Measurements from ENCODE around the gene MLPH.

MLPH gene

DNA sequence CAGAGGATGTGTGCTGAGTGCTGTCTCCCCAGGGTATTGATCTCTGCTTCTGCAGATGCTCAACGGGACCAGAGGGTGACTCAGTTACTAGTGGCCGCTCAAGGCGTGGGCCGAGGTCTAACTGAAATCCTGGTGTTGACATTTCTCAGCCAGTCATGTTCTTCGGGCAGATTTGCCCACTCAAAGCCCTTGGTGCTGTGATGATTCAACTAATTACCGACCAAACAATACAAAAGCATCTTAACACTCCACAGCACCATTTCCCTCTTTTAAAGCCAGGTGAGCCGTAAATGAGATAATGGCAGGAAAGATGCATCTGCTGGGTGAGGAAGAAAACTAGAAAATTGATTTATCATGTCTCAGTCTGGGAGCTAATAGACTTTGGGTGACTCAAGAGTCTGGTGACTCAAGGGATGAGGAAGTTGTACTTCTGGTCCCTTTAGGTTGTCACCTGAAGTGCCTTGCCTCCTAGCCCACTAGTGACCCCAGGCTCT, 46.7 kb downstream of the MLPH start:
- H3K27me3 ChIP-seq (ENCODE audit: control insufficient read depth, low read length), result no peaks in the 10 kb centered on the region
- no peak overlapping the region for H3K4me3 ChIP-seq (ENCODE audit: low read length)
- H3K4me1 ChIP-seq (ENCODE audit: control insufficient read depth, low read length), result peaks cover 25% of the 10 kb centered on the region
- no peaks in the 10 kb centered on the region for H4K20me1 ChIP-seq (ENCODE audit: control insufficient read depth, insufficient read depth, low read depth, low read length)
- H3K36me3 ChIP-seq (ENCODE audit: control insufficient read depth, low read length), result no peaks in the 10 kb centered on the region
- no peak overlapping the region for H3K4me2 ChIP-seq (ENCODE audit: low read length)
- TF ChIP-seq EZH2phosphoT487 (IDR thresholded peaks at IDR 0.05; ENCODE audit: borderline replicate concordance, low read length), result no peak
- no peak for TF ChIP-seq CTCF (IDR thresholded peaks at IDR 0.05; ENCODE audit: low read depth, low read length, poor library complexity, severe bottlenecking)
- no peak overlapping the region for H3K27ac ChIP-seq (ENCODE audit: low read depth, low read length)
- no peaks in the 10 kb centered on the region for H3F3A ChIP-seq (ENCODE audit: control insufficient read depth, insufficient read depth)
- no peaks in the 10 kb centered on the region for H3K9me3 ChIP-seq (ENCODE audit: control insufficient read depth, insufficient read depth, low read length)
- H3K79me2 ChIP-seq (ENCODE audit: control insufficient read depth, low read length), result no peaks in the 10 kb centered on the region
- H3K9me2 ChIP-seq (replicated peaks; ENCODE audit: control insufficient read depth, low read length), result no peaks in the 10 kb centered on the region

GRCh38 chr2:237534380-237534779, 47.3 kb downstream of the MLPH start:
- Histone ChIP-seq H3K36me3 (ENCODE audit: control insufficient read depth, low read length) (no peaks in the 10 kb centered on the region), H3K27ac (ENCODE audit: low read depth, low read length) (no peak overlapping the region)
- TF ChIP-seq CTCF (IDR thresholded peaks at IDR 0.05; ENCODE audit: low read depth, low read length, poor library complexity, severe bottlenecking) (no peak), EZH2phosphoT487 (IDR thresholded peaks at IDR 0.05; ENCODE audit: borderline replicate concordance, low read length) (no peak)

DNA sequence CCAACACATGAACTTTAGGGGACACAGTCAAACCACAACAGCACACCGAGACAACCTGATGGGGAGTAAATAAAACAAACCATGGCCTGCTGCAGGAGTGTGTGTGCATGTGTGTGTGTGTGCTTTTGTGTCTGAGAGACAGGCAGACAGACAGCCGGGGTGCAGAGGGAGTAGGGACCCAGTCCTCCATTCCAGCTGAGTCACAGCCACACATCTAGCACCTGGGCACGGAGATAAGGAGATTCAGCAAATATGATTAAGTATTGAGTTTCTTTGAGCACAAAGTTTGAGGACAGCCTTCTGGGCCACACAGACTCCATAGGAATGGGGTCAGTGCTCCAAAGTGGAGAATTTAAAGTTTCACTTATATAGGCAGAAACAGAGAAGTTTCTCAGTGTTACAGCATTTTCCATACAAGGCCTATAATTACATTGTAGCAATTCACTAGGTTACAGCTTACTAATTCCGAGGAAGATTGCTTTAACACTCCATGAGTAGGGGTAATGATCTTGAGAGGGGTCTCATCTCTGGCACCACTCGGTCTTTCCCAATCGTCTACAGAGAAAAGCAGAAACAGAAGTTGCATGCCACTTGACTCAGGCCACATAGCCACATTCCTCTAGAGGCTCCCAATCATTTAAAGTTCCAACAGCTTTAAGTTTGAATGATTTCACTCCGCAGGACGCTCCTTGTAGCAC, 48.5 kb downstream of the MLPH start:
- Histone ChIP-seq H3K4me1 (ENCODE audit: control insufficient read depth, low read length) (peaks cover 9% of the 10 kb centered on the region), H4K20me1 (ENCODE audit: control insufficient read depth, insufficient read depth, low read depth, low read length) (no peaks in the 10 kb centered on the region), H3K4me3 (ENCODE audit: low read length) (no peak overlapping the region), H3K4me2 (ENCODE audit: low read length) (no peak overlapping the region), H3K27ac (ENCODE audit: low read depth, low read length) (no peak overlapping the region), H3K27me3 (ENCODE audit: control insufficient read depth, low read length) (no peaks in the 10 kb centered on the region), H3F3A (ENCODE audit: control insufficient read depth, insufficient read depth) (no peaks in the 10 kb centered on the region), H3K9me3 (ENCODE audit: control insufficient read depth, insufficient read depth, low read length) (no peaks in the 10 kb centered on the region), H3K36me3 (ENCODE audit: control insufficient read depth, low read length) (no peaks in the 10 kb centered on the region), H3K79me2 (ENCODE audit: control insufficient read depth, low read length) (no peaks in the 10 kb centered on the region), H3K9me2 (replicated peaks; ENCODE audit: control insufficient read depth, low read length) (no peaks in the 10 kb centered on the region)
- TF ChIP-seq EZH2phosphoT487 (IDR thresholded peaks at IDR 0.05; ENCODE audit: borderline replicate concordance, low read length) (no peak), CTCF (IDR thresholded peaks at IDR 0.05; ENCODE audit: low read depth, low read length, poor library complexity, severe bottlenecking) (no peak)

More at GRCh38 chr2:237534380-237534779, 47.3 kb downstream of the MLPH start:
- no peaks in the 10 kb centered on the region for H3K9me3 ChIP-seq (ENCODE audit: control insufficient read depth, insufficient read depth, low read length)
- no peaks in the 10 kb centered on the region for H3F3A ChIP-seq (ENCODE audit: control insufficient read depth, insufficient read depth)
- no peaks in the 10 kb centered on the region for H4K20me1 ChIP-seq (ENCODE audit: control insufficient read depth, insufficient read depth, low read depth, low read length)
- H3K4me1 ChIP-seq (ENCODE audit: control insufficient read depth, low read length), result peaks cover 20% of the 10 kb centered on the region
- H3K4me2 ChIP-seq (ENCODE audit: low read length), result no peak overlapping the region
- no peak overlapping the region for H3K4me3 ChIP-seq (ENCODE audit: low read length)
- no peaks in the 10 kb centered on the region for H3K9me2 ChIP-seq (replicated peaks; ENCODE audit: control insufficient read depth, low read length)
- no peaks in the 10 kb centered on the region for H3K27me3 ChIP-seq (ENCODE audit: control insufficient read depth, low read length)
- no peaks in the 10 kb centered on the region for H3K79me2 ChIP-seq (ENCODE audit: control insufficient read depth, low read length)
